KMS-11 (cell line): Measurements from ENCODE around the gene KRTAP19-5.

Source experiments
- H2AFZ ChIP-seq: fragments of 200-600 bp; sonication (generic); 2 replicates; pipeline ENCODE4 v1.6.1; 2016; ENCODE audit warnings: antibody characterized with exemption, mixed run types, low read depth
- H3K27ac ChIP-seq: fragments of 200-600 bp; sonication (generic); 2 replicates; pipeline ENCODE4 v1.6.1; 2016; ENCODE audit warnings: mild to moderate bottlenecking, mixed run types
- H3K27me3 ChIP-seq: fragments of 200-600 bp; sonication (generic); 2 replicates; pipeline ENCODE4 v1.6.1; 2017; ENCODE audit warnings: mild to moderate bottlenecking, low read depth, mixed run types, moderate library complexity; ENCODE audit not compliant: insufficient read depth
- H3K36me3 ChIP-seq: fragments of 200-600 bp; sonication (generic); 2 replicates; pipeline ENCODE4 v1.6.1; 2017; ENCODE audit warnings: mild to moderate bottlenecking, mixed run types; ENCODE audit not compliant: insufficient read depth
- H3K4me1 ChIP-seq: fragments of 200-600 bp; sonication (generic); 2 replicates; pipeline ENCODE4 v1.6.1; 2016; ENCODE audit warnings: mild to moderate bottlenecking, low read depth, mixed run types; ENCODE audit not compliant: poor library complexity, severe bottlenecking
- H3K4me2 ChIP-seq: fragments of 200-600 bp; sonication (generic); 2 replicates; pipeline ENCODE4 v1.7.0; 2016; ENCODE audit warnings: mild to moderate bottlenecking, mixed run types
- H3K4me3 ChIP-seq: fragments of 200-600 bp; sonication (generic); IDR thresholded peaks from 2 replicates; pipeline ENCODE4 v1.6.1; 2017; ENCODE audit warnings: low read depth, low read length, mixed read lengths; ENCODE audit not compliant: insufficient read depth
- H3K79me2 ChIP-seq: fragments of 200-600 bp; sonication (generic); 2 replicates; pipeline ENCODE4 v1.6.1; 2016; ENCODE audit warnings: low read depth, mixed run types; ENCODE audit not compliant: insufficient read depth
- H3K9ac ChIP-seq: fragments of 200-600 bp; sonication (generic); 2 replicates; pipeline ENCODE4 v1.6.1; 2016; ENCODE audit warnings: mild to moderate bottlenecking, mixed run types
- H4K20me1 ChIP-seq: fragments of 200-600 bp; sonication (generic); 2 replicates; pipeline ENCODE4 v1.6.1; 2016; ENCODE audit warnings: mild to moderate bottlenecking, mixed run types; ENCODE audit not compliant: insufficient read depth
- TF ChIP-seq, protein P1 (sequence below): fragments of 200-600 bp; sonication (generic); conservative IDR thresholded peaks from 2 replicates; pipeline ENCODE4 v1.6.1; 2017; ENCODE audit warnings: low read depth, mild to moderate bottlenecking, antibody characterized with exemption, low read length, moderate library complexity, mixed read lengths

Gene KRTAP19-5

GRCh38 chr21:30486180-30486579 is 15.8 kb downstream of the KRTAP19-5 start:
- Histone ChIP-seq H3K4me3 (no peak overlapping the region), H4K20me1 (no peaks in the 10 kb centered on the region), H3K27ac (no peak overlapping the region), H2AFZ (no peak overlapping the region), H3K79me2 (no peaks in the 10 kb centered on the region), H3K4me1 (no peaks in the 10 kb centered on the region), H3K36me3 (no peaks in the 10 kb centered on the region), H3K9ac (no peak overlapping the region), H3K27me3 (no peaks in the 10 kb centered on the region), H3K4me2 (no peak overlapping the region)
- TF ChIP-seq, protein P1, sequence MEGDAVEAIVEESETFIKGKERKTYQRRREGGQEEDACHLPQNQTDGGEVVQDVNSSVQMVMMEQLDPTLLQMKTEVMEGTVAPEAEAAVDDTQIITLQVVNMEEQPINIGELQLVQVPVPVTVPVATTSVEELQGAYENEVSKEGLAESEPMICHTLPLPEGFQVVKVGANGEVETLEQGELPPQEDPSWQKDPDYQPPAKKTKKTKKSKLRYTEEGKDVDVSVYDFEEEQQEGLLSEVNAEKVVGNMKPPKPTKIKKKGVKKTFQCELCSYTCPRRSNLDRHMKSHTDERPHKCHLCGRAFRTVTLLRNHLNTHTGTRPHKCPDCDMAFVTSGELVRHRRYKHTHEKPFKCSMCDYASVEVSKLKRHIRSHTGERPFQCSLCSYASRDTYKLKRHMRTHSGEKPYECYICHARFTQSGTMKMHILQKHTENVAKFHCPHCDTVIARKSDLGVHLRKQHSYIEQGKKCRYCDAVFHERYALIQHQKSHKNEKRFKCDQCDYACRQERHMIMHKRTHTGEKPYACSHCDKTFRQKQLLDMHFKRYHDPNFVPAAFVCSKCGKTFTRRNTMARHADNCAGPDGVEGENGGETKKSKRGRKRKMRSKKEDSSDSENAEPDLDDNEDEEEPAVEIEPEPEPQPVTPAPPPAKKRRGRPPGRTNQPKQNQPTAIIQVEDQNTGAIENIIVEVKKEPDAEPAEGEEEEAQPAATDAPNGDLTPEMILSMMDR, result no peak

- no peak overlapping the region for H3K27ac ChIP-seq
- H3K4me2 ChIP-seq, result no peak overlapping the region
- TF ChIP-seq, protein P1, result no peak
Observed at GRCh38 chr21:30482130-30482529, 19.8 kb downstream of the KRTAP19-5 start.

GRCh38 chr21:30480145-30480544 is 21.8 kb downstream of the KRTAP19-5 start, which contains the start of gene KRTAP19-1:
TSS of gene KRTAP19-1 (minus strand) at chr21:30480367. CDS start at chr21:30480317, 50 bp downstream.
- Histone ChIP-seq H3K4me1 (no peaks in the 10 kb centered on the region), H3K79me2 (no peaks in the 10 kb centered on the region), H3K27ac (no peak within 1 kb of the TSS), H2AFZ (no peak within 1 kb of the TSS), H3K36me3 (no peaks in the 10 kb centered on the region), H3K9ac (no peak within 1 kb of the TSS), H3K4me3 (no peak within 1 kb of the TSS), H4K20me1 (no peaks in the 10 kb centered on the region), H3K27me3 (no peaks in the 10 kb centered on the region), H3K4me2 (no peak within 1 kb of the TSS)
- TF ChIP-seq, protein P1, result no peak

More at GRCh38 chr21:30482130-30482529, 19.8 kb downstream of the KRTAP19-5 start:
- no peaks in the 10 kb centered on the region for H3K79me2 ChIP-seq
- no peak overlapping the region for H3K4me3 ChIP-seq
- no peaks in the 10 kb centered on the region for H3K4me1 ChIP-seq
- H4K20me1 ChIP-seq, result no peaks in the 10 kb centered on the region
- no peak overlapping the region for H2AFZ ChIP-seq
- no peaks in the 10 kb centered on the region for H3K36me3 ChIP-seq
- H3K9ac ChIP-seq, result no peak overlapping the region
- no peaks in the 10 kb centered on the region for H3K27me3 ChIP-seq

GRCh38 chr21:30479259-30479658 is 22.7 kb downstream of the KRTAP19-5 start:
- no peak overlapping the region for H3K9ac ChIP-seq
- no peak overlapping the region for H3K4me3 ChIP-seq
- no peaks in the 10 kb centered on the region for H3K27me3 ChIP-seq
- no peak overlapping the region for H3K27ac ChIP-seq
- H3K79me2 ChIP-seq, result no peaks in the 10 kb centered on the region
- no peaks in the 10 kb centered on the region for H4K20me1 ChIP-seq
- H3K4me1 ChIP-seq, result no peaks in the 10 kb centered on the region
- no peaks in the 10 kb centered on the region for H3K36me3 ChIP-seq
- no peak overlapping the region for H2AFZ ChIP-seq
- TF ChIP-seq, protein P1, result no peak
- no peak overlapping the region for H3K4me2 ChIP-seq
